HepG2 (cell line): ENCODE data around the gene ZNF324B. TPM values are rescaled to one million over a fixed set of nuclear protein-coding genes. Genes with fewer than 3 reads are reported as not detected.
"Not testable (repeated sequence)": the region's sequence is repeated elsewhere in the genome, so short reads cannot be mapped to it uniquely, and the experiment has no call there.

Source experiments
- ATAC-seq: fragments of 200-7000 bp; cut with Tn5 transposase; 3 replicates; pipeline ENCODE4 v1.9.1; 2020; ENCODE audit warnings: mild to moderate bottlenecking, moderate library complexity
- BruUV-seq: library from RNA; stranded (reverse); fragments of 400-500 nt; replicated peaks from 2 replicates; lab custom pipeline; 2021; lab: Mats Ljungman, UMichigan
- CTCF ChIA-PET: fragments of 300-600 bp; formaldehyde crosslinking; extraction: SDS; loops from one replicate; lab custom pipeline; 2021; ENCODE audit warnings: low total read pairs, inconsistent platforms, low intra/inter-chr PET ratio; lab: Yijun Ruan, JAX
- POLR2A ChIA-PET: fragments of 350-600 bp; sonication (Branson Sonifier 250); formaldehyde crosslinking; loops from one replicate; lab custom pipeline; 2020; ENCODE audit warnings: antibody characterized with exemption, inconsistent platforms; lab: Yijun Ruan, JAX
- DNase-seq: peaks from one replicate; pipeline ENCODE4 v3.0.0-alpha.2; 2015; ENCODE audit warnings: low spot score
- FAIRE-seq: peaks from 3 replicates; lab custom pipeline; 2011; peaks lifted over from hg19 to GRCh38; lab: Jason Lieb, UNC
- H2AFZ ChIP-seq: one replicate; pipeline ENCODE4 v1.6.1; 2011; ENCODE audit warnings: low read length, inconsistent platforms
- H3K27ac ChIP-seq: fragments of 300-600 bp; 3 replicates; pipeline ENCODE4 v1.8.0; 2011; ENCODE audit warnings: mixed run types, mild to moderate bottlenecking, mixed read lengths, low read length, inconsistent platforms; ENCODE audit not compliant: insufficient read depth; ENCODE audit errors: extremely low read length
- H3K27me3 ChIP-seq, 2 experiments: fragments of 200-600 bp in 1 of 2; 2 replicates in 1 of 2; 3 replicates in 1 of 2; pipeline versions ENCODE4 v1.6.0 to v1.8.0; 2011; ENCODE audit warnings: low read length in 2 of 2, mild to moderate bottlenecking in 2 of 2, moderate library complexity in 2 of 2, inconsistent platforms in 1 of 2; ENCODE audit not compliant: insufficient read depth in 2 of 2, control insufficient read depth in 1 of 2
- H3K36me3 ChIP-seq, 2 experiments: fragments of 200-600 bp in 1 of 2; replicated peaks in 1 of 2; 2 replicates in 1 of 2; 3 replicates in 1 of 2; pipeline versions ENCODE4 v1.5.1 to v1.8.0; 2011; ENCODE audit warnings: low read length in 2 of 2, inconsistent platforms in 1 of 2; ENCODE audit not compliant: insufficient read depth in 2 of 2, control insufficient read depth in 1 of 2
- H3K4me1 ChIP-seq: 2 replicates; pipeline ENCODE4 v1.5.1; 2012; ENCODE audit warnings: low read length, inconsistent platforms; ENCODE audit not compliant: insufficient read depth
- H3K4me2 ChIP-seq: 2 replicates; pipeline ENCODE4 v1.6.0; 2011; ENCODE audit warnings: low read depth, low read length, inconsistent platforms
- H3K4me3 ChIP-seq, 3 experiments: fragments of 200-600 bp in 1 of 3; sonication (generic), shearing (Covaris generic) in 1 of 3; replicated peaks in 1 of 3; 2 replicates each; pipeline ENCODE4 v1.5.1; 2011 to 2016; ENCODE audit warnings: low read length in 3 of 3, inconsistent platforms in 2 of 3, low read depth in 2 of 3, mild to moderate bottlenecking in 2 of 3, control low read depth in 1 of 3, mixed read lengths in 1 of 3; ENCODE audit not compliant: insufficient read depth in 1 of 3
- H3K79me2 ChIP-seq: one replicate; pipeline ENCODE4 v1.6.1; 2011; ENCODE audit warnings: low read length, inconsistent platforms; ENCODE audit not compliant: insufficient read depth
- H3K9ac ChIP-seq: 2 replicates; pipeline ENCODE4 v1.6.0; 2011; ENCODE audit warnings: mild to moderate bottlenecking, low read depth, low read length, inconsistent platforms; ENCODE audit not compliant: insufficient read depth
- H3K9me3 ChIP-seq: 2 replicates; pipeline ENCODE4 v1.5.1; 2012; ENCODE audit warnings: mild to moderate bottlenecking, low read length
- H4K20me1 ChIP-seq: 2 replicates; pipeline ENCODE4 v1.6.0; 2011; ENCODE audit warnings: inconsistent platforms, mild to moderate bottlenecking, low read length, moderate library complexity; ENCODE audit not compliant: insufficient read depth
- NFE2L2 ChIP-seq: fragments of 150-350 bp; IDR thresholded peaks from 2 replicates; pipeline ENCODE4 v1.6.1; 2014; ENCODE audit warnings: low read length
- NFYB ChIP-seq: sonication (generic); formaldehyde crosslinking; IDR thresholded peaks from 2 replicates; pipeline ENCODE4 v1.4.0; 2020; ENCODE audit warnings: missing genetic modification reagents
- NFYC ChIP-seq: IDR thresholded peaks from 2 replicates; pipeline ENCODE4 v1.6.1; 2016; ENCODE audit warnings: missing genetic modification reagents, missing compliant biosample characterization
- ZFP36 ChIP-seq: fragments of 150-350 bp; IDR thresholded peaks from 2 replicates; pipeline ENCODE4 v1.6.1; 2018; ENCODE audit warnings: borderline replicate concordance, low read length, low read depth; ENCODE audit not compliant: partially characterized antibody
- ZNF878 ChIP-seq: sonication (generic); formaldehyde crosslinking; IDR thresholded peaks from 2 replicates; pipeline ENCODE4 v1.8.1; 2023; ENCODE audit warnings: mild to moderate bottlenecking, missing genetic modification reagents, moderate library complexity
- WGBS: methylation state at CpG from one replicate; pipeline ENCODE4 v1.1.6; 2017; ENCODE audit warnings: low lambda C conversion rate; 5-methylcytosine and 5-hydroxymethylcytosine counted together
- in situ Hi-C: cut with HindIII; loops from 2 replicates; pipeline ENCODE4 v1.10.0; 2017; ENCODE audit warnings: low pct_unique_long_range_greater_than_20kb; ENCODE audit not compliant: extremely low pct_ligation_motif_present
- intact Hi-C: fragments of 100-400 bp; cut with micrococcal nuclease; formaldehyde crosslinking; loops from one replicate; pipeline ENCODE4 v1.10.0; 2022; ENCODE audit not compliant: unreplicated experiment
- polyA plus RNA-seq, 8 experiments: library from polyadenylated mRNA; depleted of rRNA in 3 of 8; stranded (reverse) in 7 of 8; unstranded in 1 of 8; fragments of >200 nt; fragmentation: Illumina TruSeq in 4 of 8; extraction: Trizol in 4 of 8; gene quantifications; 2 replicates each; pipeline versions ENCODE4 v1.2.1 to v1.2.3, GENCODE V29; 2011 to 2016; ENCODE audit warnings: low read depth in 4 of 8, missing spikeins in 1 of 8, mixed read lengths in 1 of 8; ENCODE audit not compliant: insufficient read depth in 1 of 8
- total RNA-seq, 5 experiments: library from RNA; depleted of rRNA; stranded (reverse); fragments of >200 nt; fragmentation: Illumina TruSeq; extraction: Trizol; gene quantifications; 2 replicates each; pipeline ENCODE4 v1.2.3, GENCODE V29; 2016; ENCODE audit warnings: low read depth in 1 of 5

Gene ZNF324B
- total and polyA plus RNA-seq, 2 of the 13 experiments (the other 11 are each of a cell fraction or from before 2014, with no cell fraction given), result 0.53 to 3.0 TPM

GRCh38 chr19:58440556-58440955 lies 10.9 kb upstream of the ZNF324B start (continued):
- TF ChIP-seq ZNF878 (CRISPR knock-in tag) (no peak), NFE2L2 (no peak), NFYC (no peak)

- H3K4me2 ChIP-seq, H3K4me3 ChIP-seq, FAIRE-seq, H3K27ac ChIP-seq, H3K9ac ChIP-seq, H2AFZ ChIP-seq, in situ Hi-C loops, BruUV-seq, H3K27me3 ChIP-seq, H3K79me2 ChIP-seq, ATAC-seq, DNase-seq, CTCF ChIA-PET, H3K36me3 ChIP-seq, H4K20me1 ChIP-seq, H3K4me1 ChIP-seq, intact Hi-C loops, H3K9me3 ChIP-seq: not testable (repeated sequence)
- peak; percentile 39; the same call in 1 of the 2 replicates for TF ChIP-seq NFYB
- POLR2A ChIA-PET, result interaction anchor here (1.0 kb wide), 1 partner anchor 34 kb away, joined by 3 read pairs; the partner anchor contains the start of gene ZNF584
- WGBS, result 52% methylated on average over 6 of the region's 7 CpGs
These were observed 8.4 kb upstream of the ZNF324B start for GRCh38 chr19:58442986-58443385.

GRCh38 chr19:58448860-58449259 lies 2.6 kb upstream of the ZNF324B start:
- H3K9ac ChIP-seq, intact Hi-C loops, H3K4me1 ChIP-seq, H3K4me2 ChIP-seq, FAIRE-seq, CTCF ChIA-PET, BruUV-seq, H3K79me2 ChIP-seq, H3K27ac ChIP-seq, POLR2A ChIA-PET, ATAC-seq, in situ Hi-C loops, DNase-seq, H3K27me3 ChIP-seq, H4K20me1 ChIP-seq, H3K4me3 ChIP-seq, H2AFZ ChIP-seq, H3K36me3 ChIP-seq: not testable (repeated sequence)
- H3K9me3 ChIP-seq, result peaks cover 21% of the 10 kb centered on the region
- WGBS, result 53% methylated on average over 3 of the region's 3 CpGs
- TF ChIP-seq ZFP36, result peak; percentile 63

GRCh38 chr19:58449980-58450379 lies 1.4 kb upstream of the ZNF324B start:
- H3K27ac ChIP-seq, H3K27me3 ChIP-seq, H4K20me1 ChIP-seq, DNase-seq, BruUV-seq, FAIRE-seq, H3K9ac ChIP-seq, H3K36me3 ChIP-seq, CTCF ChIA-PET, in situ Hi-C loops, H2AFZ ChIP-seq, H3K79me2 ChIP-seq, POLR2A ChIA-PET, H3K4me2 ChIP-seq, H3K4me3 ChIP-seq, H3K4me1 ChIP-seq, ATAC-seq: not testable (repeated sequence)
- intact Hi-C loops, result loop anchor here (2.0 to 5.0 kb wide), 2 partner anchors 17 to 43 kb away; partner anchors contain the start of genes ZNF324 and ZNF584
- H3K9me3 ChIP-seq, result peaks cover 21% of the 10 kb centered on the region
- WGBS, result 24% methylated on average over 5 of the region's 5 CpGs
